SK-N-SH treated with all-trans-retinoic acid at 6 μM for 48 hours (cell line): ENCODE data around the gene CAMSAP2.

Experiments
- CREB5 ChIP-seq: fragments of 250-450 bp; sonication (Bioruptor Pico); IDR thresholded peaks from 2 replicates; pipeline ENCODE4 v1.5.1; 2020; ENCODE audit warnings: low read depth, mild to moderate bottlenecking, moderate library complexity
- PPARA ChIP-seq: fragments of 250-450 bp; sonication (Bioruptor Pico); IDR thresholded peaks from 2 replicates; pipeline ENCODE4 v1.5.0; 2020; ENCODE audit warnings: mild to moderate bottlenecking, borderline replicate concordance
- RARB ChIP-seq: fragments of 250-450 bp; sonication (Bioruptor Pico); IDR thresholded peaks from 2 replicates; pipeline ENCODE4 v1.8.0; 2021; ENCODE audit warnings: mild to moderate bottlenecking, moderate library complexity
- SNAI2 ChIP-seq: fragments of 250-450 bp; sonication (Bioruptor Pico); IDR thresholded peaks from 2 replicates; pipeline ENCODE4 v1.5.0; 2020; ENCODE audit warnings: mild to moderate bottlenecking, moderate library complexity

- no peak for TF ChIP-seq RARB (CRISPR knock-in tag)
- no peak for TF ChIP-seq PPARA (CRISPR knock-in tag)
- TF ChIP-seq SNAI2 (CRISPR knock-in tag) = no peak
- no peak for TF ChIP-seq CREB5 (CRISPR knock-in tag)
Observed at GRCh38 chr1:200862713-200863415, 124.2 kb downstream of the CAMSAP2 start.
